ENCODE data around the gene ATMIN. TPM values are rescaled to one million over a fixed set of nuclear protein-coding genes. Genes with fewer than 3 reads are reported as not detected.

Gene ATMIN
- total and polyA plus RNA-seq, 2 of the 13 experiments (the other 11 are each of a cell fraction or from before 2014, with no cell fraction given): 34.6 to 60.4 TPM

DNA sequence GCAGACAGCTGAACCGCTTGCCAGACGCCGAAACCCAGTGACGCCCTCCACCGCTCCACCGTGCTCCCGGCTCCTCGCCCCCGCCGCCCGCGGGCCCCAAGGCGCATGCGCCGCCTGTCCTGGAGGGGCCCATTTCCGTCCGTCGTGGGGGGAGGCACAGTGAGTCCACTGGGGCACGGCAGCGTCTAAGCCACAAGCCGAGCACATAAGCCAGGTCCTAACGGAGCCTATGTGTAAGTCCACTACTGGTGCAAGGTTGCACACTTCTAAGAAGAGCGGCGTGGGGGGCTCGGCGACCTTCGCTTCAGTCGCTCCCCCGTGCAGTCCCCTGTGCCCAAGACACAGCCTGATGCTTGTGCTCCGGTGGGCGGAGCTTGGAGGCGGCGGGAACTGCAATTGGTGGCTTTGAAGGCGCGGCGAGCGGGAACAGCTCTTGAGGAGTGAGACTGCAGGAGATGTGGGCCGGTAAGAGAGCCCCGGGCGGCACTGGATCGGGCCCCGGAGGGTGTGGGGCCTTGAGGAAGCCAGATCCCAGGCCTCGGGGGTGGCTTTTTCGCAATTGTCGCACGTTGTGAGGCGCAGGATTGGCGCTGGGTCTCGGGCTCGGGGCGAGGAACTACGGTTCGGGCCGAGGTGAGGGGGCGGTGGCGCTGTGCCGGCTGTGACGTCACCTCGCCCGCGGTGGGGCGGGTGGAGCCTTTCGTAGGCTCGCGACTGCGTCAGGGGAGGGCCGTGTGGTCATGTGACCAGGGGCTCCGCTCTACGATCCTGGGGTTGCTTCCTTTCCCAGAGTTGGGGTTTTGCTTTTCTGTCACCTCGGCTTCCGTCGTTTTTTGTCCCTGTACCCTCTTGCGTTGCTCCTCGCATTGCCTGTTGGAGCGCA lies 28.6 kb upstream of the ATMIN start, which contains the start of the genes CENPN and CMC2 (continued):
- peak; percentile 77 for TF ChIP-seq AKAP8 (CRISPR knock-in tag; IDR thresholded peaks at IDR 0.05)
- TF ChIP-seq ZNF280D (CRISPR knock-in tag; IDR thresholded peaks at IDR 0.05): peak; percentile 44
- TF ChIP-seq, protein P1, sequence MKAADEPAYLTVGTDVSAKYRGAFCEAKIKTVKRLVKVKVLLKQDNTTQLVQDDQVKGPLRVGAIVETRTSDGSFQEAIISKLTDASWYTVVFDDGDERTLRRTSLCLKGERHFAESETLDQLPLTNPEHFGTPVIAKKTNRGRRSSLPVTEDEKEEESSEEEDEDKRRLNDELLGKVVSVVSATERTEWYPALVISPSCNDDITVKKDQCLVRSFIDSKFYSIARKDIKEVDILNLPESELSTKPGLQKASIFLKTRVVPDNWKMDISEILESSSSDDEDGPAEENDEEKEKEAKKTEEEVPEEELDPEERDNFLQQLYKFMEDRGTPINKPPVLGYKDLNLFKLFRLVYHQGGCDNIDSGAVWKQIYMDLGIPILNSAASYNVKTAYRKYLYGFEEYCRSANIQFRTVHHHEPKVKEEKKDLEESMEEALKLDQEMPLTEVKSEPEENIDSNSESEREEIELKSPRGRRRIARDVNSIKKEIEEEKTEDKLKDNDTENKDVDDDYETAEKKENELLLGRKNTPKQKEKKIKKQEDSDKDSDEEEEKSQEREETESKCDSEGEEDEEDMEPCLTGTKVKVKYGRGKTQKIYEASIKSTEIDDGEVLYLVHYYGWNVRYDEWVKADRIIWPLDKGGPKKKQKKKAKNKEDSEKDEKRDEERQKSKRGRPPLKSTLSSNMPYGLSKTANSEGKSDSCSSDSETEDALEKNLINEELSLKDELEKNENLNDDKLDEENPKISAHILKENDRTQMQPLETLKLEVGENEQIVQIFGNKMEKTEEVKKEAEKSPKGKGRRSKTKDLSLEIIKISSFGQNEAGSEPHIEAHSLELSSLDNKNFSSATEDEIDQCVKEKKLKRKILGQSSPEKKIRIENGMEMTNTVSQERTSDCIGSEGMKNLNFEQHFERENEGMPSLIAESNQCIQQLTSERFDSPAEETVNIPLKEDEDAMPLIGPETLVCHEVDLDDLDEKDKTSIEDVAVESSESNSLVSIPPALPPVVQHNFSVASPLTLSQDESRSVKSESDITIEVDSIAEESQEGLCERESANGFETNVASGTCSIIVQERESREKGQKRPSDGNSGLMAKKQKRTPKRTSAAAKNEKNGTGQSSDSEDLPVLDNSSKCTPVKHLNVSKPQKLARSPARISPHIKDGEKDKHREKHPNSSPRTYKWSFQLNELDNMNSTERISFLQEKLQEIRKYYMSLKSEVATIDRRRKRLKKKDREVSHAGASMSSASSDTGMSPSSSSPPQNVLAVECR (CRISPR knock-in tag; IDR thresholded peaks at IDR 0.05; ENCODE audit: borderline replicate concordance): peak; percentile 94
- no peak; the same call in 1 of the 2 replicates for TF ChIP-seq ZNF546 (CRISPR knock-in tag; conservative IDR thresholded peaks at IDR 0.05)
- peak; percentile 10; the same call in 1 of the 2 replicates for TF ChIP-seq ZSCAN9 (CRISPR knock-in tag; IDR thresholded peaks at IDR 0.05; ENCODE audit: borderline replicate concordance)
- TF ChIP-seq ZNF577 (CRISPR knock-in tag; IDR thresholded peaks at IDR 0.05; ENCODE audit: borderline replicate concordance, low read depth): no peak
- peak; percentile 89 for TF ChIP-seq ZNF263 (CRISPR knock-in tag; IDR thresholded peaks at IDR 0.05)
- 0 out of 2 replicates have a peak, but pooled peaks have one; percentile 80 for TF ChIP-seq THAP8 (CRISPR knock-in tag; IDR thresholded peaks at IDR 0.05; ENCODE audit: borderline replicate concordance)
- TF ChIP-seq RFX1 (IDR thresholded peaks at IDR 0.05): no peak
- peak; percentile 23; the same call in 1 of the 2 replicates for TF ChIP-seq HIVEP1 (CRISPR knock-in tag; IDR thresholded peaks at IDR 0.05)
- TF ChIP-seq ZNF337 (CRISPR knock-in tag; IDR thresholded peaks at IDR 0.05; ENCODE audit: borderline replicate concordance, low read depth): no peak
- TF ChIP-seq, protein P2, sequence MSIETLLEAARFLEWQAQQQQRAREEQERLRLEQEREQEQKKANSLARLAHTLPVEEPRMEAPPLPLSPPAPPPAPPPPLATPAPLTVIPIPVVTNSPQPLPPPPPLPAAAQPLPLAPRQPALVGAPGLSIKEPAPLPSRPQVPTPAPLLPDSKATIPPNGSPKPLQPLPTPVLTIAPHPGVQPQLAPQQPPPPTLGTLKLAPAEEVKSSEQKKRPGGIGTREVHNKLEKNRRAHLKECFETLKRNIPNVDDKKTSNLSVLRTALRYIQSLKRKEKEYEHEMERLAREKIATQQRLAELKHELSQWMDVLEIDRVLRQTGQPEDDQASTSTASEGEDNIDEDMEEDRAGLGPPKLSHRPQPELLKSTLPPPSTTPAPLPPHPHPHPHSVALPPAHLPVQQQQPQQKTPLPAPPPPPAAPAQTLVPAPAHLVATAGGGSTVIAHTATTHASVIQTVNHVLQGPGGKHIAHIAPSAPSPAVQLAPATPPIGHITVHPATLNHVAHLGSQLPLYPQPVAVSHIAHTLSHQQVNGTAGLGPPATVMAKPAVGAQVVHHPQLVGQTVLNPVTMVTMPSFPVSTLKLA (IDR thresholded peaks at IDR 0.05): peak; percentile 67
- peak; percentile 34; the same call in 1 of the 2 replicates for TF ChIP-seq ZFP37 (CRISPR knock-in tag; IDR thresholded peaks at IDR 0.05; ENCODE audit: borderline replicate concordance)
- TF ChIP-seq TARDBP (CRISPR knock-in tag; IDR thresholded peaks at IDR 0.05): peak; percentile 84
- TF ChIP-seq ZNF678 (CRISPR knock-in tag; IDR thresholded peaks at IDR 0.05): peak; percentile 95
- no peak for TF ChIP-seq ZNF720 (CRISPR knock-in tag; IDR thresholded peaks at IDR 0.05)
- TF ChIP-seq NR2C2 (CRISPR knock-in tag; IDR thresholded peaks at IDR 0.05; ENCODE audit: borderline replicate concordance): peak; percentile 78
- peak; percentile 64 for TF ChIP-seq ZNF547 (CRISPR knock-in tag; IDR thresholded peaks at IDR 0.05)
